Measurements from ENCODE around the gene LINGO4. TPM values are rescaled to one million over a fixed set of nuclear protein-coding genes. Genes with fewer than 3 reads are reported as not detected.

The LINGO4 gene
- total and polyA plus RNA-seq, 2 of the 13 experiments (the other 11 are each of a cell fraction or from before 2014, with no cell fraction given): 0.02 to 0.05 TPM

DNA sequence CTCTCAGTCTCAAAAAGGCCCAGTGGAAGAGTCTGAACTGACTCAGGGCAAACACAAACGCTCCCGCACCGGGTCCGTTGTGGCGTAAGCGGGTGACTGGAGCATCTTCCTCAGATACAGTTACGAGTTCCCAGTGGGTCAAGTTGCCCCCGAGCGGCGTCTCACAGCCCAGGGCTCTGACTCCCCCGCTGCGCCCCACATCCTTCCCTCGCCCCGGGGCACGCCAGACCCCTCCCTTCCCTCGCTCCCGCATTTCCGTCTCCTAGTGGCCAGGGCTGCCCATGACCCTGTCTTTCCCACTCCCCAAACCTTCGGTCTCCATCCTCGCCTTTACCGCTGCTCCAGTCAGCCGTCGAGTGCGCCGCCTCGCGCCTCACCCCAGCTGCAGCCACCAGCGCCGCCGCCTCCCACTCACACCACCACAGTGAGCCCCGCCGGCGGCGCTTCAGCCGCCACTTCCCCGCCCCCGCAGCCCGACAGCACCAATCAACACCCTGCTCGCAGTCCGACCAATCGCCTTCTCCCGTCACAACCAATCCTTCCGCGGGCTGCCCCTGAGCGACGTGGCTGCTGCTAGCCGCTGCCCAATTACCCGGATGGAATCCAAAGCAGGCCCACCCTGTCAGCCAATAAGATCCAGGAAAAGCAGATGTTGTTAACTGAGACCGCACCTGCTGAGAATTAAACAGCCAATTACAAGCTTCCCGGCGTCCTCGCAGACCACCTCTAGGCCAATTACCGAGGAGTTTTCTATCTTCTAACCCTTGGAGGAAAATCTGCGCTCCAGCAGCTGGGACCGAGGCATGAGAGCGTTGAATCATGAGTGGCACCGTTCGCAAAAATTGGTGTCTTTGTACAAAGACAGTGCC is 14.9 kb downstream of the LINGO4 start, which contains the start of gene TDRKH (continued):
- TF ChIP-seq ZNF451 (CRISPR knock-in tag; IDR thresholded peaks at IDR 0.05) (0 out of 2 replicates have a peak, but pooled peaks have one; percentile 15), ZNF331 (CRISPR knock-in tag; IDR thresholded peaks at IDR 0.05) (peak; percentile 60; the same call in 1 of the 2 replicates), HNRNPLL (IDR thresholded peaks at IDR 0.05; ENCODE audit: low read depth, low read length, poor library complexity, severe bottlenecking) (peak; percentile 84), ZNF138 (CRISPR knock-in tag; IDR thresholded peaks at IDR 0.05; ENCODE audit: low read depth) (peak; percentile 92), ZSCAN12 (CRISPR knock-in tag; IDR thresholded peaks at IDR 0.05) (no peak), ZNF567 (CRISPR knock-in tag; IDR thresholded peaks at IDR 0.05; ENCODE audit: borderline replicate concordance) (no peak), ZNF282 (IDR thresholded peaks at IDR 0.05; ENCODE audit: partially characterized antibody) (no peak), NR3C1 (CRISPR knock-in tag; IDR thresholded peaks at IDR 0.05) (no peak), ZNF577 (CRISPR knock-in tag; IDR thresholded peaks at IDR 0.05; ENCODE audit: borderline replicate concordance, low read depth) (no peak), ZNF253 (CRISPR knock-in tag; IDR thresholded peaks at IDR 0.05; ENCODE audit: borderline replicate concordance) (peak; percentile 84; the same call in 1 of the 2 replicates), HOXA3 (CRISPR knock-in tag; IDR thresholded peaks at IDR 0.05) (peak; percentile 56; the same call in 1 of the 2 replicates), ZNF501 (CRISPR knock-in tag; IDR thresholded peaks at IDR 0.05) (peak; percentile 90), HMG20B (CRISPR knock-in tag; conservative IDR thresholded peaks at IDR 0.05) (peak; percentile 99), RCOR2 (CRISPR knock-in tag; IDR thresholded peaks at IDR 0.05) (no peak), MYNN (CRISPR knock-in tag; IDR thresholded peaks at IDR 0.05; ENCODE audit: low read depth) (no peak), THYN1 (CRISPR knock-in tag; IDR thresholded peaks at IDR 0.05; ENCODE audit: borderline replicate concordance, low read depth) (no peak), RAD51 (IDR thresholded peaks at IDR 0.05; ENCODE audit: borderline replicate concordance) (no peak), PAF1 (CRISPR knock-in tag; IDR thresholded peaks at IDR 0.05) (no peak), SNAPC2 (CRISPR knock-in tag; IDR thresholded peaks at IDR 0.05) (0 out of 2 replicates have a peak, but pooled peaks have one; percentile 37), ZNF34 (CRISPR knock-in tag; IDR thresholded peaks at IDR 0.05; ENCODE audit: borderline replicate concordance) (no peak), HNRNPL (IDR thresholded peaks at IDR 0.05; ENCODE audit: low read depth, low read length) (no peak), ZMYM3 (CRISPR knock-in tag; IDR thresholded peaks at IDR 0.05) (0 out of 2 replicates have a peak, but pooled peaks have one; percentile 36), MED13 (CRISPR knock-in tag; IDR thresholded peaks at IDR 0.05) (peak; percentile 81), ZNF44 (CRISPR knock-in tag; IDR thresholded peaks at IDR 0.05) (0 out of 2 replicates have a peak, but pooled peaks have one; percentile 33)
- TF ChIP-seq, protein P1, sequence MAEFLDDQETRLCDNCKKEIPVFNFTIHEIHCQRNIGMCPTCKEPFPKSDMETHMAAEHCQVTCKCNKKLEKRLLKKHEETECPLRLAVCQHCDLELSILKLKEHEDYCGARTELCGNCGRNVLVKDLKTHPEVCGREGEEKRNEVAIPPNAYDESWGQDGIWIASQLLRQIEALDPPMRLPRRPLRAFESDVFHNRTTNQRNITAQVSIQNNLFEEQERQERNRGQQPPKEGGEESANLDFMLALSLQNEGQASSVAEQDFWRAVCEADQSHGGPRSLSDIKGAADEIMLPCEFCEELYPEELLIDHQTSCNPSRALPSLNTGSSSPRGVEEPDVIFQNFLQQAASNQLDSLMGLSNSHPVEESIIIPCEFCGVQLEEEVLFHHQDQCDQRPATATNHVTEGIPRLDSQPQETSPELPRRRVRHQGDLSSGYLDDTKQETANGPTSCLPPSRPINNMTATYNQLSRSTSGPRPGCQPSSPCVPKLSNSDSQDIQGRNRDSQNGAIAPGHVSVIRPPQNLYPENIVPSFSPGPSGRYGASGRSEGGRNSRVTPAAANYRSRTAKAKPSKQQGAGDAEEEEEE (CRISPR knock-in tag; IDR thresholded peaks at IDR 0.05; ENCODE audit: borderline replicate concordance): no peak

Data from HepG2 (cell line).